Measurements from ENCODE around the gene LPAR3.
"Not testable (repeated sequence)": the region's sequence is repeated elsewhere in the genome, so short reads cannot be mapped to it uniquely, and the experiment has no call there.

The LPAR3 gene

DNA sequence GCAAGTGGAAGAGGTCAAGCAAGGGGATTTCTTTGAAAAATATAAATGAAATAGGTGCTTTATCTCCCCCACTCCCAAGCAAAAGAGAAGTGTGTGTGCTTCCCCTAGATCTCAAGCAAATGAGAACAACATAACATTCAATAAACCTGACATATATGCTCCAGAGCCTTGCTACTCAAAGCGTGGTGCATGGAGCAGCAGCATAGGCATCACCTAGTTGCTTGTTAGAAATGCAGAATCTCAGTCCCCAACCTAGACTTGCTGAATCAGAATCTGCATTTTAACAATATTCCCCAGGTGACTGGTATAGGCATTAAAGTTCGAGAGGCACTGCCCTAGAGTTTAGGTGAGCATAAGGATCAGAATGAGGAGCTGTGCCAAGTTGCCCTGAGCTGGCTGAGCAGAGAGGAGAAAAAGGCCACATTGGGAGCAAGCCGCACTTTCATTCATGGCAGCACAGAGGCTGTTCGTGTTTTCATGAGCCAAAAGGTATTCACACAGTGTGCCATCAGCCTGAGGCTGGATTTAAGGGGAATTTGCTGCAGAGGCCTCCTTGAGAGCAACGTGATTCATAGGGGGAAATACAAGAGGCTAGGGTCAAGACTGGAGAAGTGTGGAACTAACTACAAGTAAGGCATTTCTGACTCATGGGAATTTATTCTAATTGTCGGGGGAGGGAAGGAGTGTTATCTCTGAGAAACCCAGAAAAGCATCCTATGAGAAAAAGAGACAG, 14.3 kb upstream of the LPAR3 start:
- DNase-seq (ENCODE audit: low read depth in 3 of 3): no peak

DNA sequence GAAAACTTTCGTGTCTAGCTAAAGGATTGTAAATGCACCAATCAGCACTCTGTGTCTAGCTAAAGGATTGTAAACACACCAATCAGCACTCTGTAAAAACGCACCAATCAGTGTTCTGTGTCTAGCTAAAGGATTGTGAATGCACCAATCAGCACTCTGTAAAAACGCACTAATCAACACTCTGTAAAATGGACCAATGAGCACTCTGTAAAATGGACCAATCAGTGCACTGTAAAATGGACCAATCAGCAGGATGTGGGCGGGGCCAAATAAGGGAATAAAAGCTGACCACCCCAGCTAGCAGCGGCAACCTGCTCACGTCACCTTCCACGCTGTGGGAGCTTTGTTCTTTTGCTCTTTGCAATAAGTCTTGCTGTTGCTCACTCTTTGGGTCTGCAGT, 9.7 kb upstream of the LPAR3 start:
- not testable (repeated sequence) for DNase-seq (ENCODE audit: low read depth in 3 of 3)

DNA sequence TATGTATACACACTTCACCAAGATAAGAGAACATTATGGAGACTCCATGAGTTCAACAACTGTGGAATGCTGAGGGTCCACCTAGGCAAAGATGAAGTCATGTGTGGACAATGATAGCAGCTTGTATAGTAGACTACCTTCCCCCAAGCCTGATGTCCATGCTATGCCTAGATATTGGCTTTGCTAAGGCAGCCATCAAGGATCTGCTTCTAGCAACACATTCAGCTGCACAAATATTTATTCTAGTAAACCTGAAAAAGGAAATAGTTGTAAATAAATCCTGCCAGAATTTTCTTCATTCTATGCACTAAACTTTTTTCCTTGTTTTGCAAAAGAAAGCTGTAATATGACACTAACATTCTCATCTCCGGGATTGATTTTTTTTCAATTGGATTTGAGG, 7.0 kb upstream of the LPAR3 start:
- DNase-seq (ENCODE audit: low read depth in 3 of 3): no peak

DNA sequence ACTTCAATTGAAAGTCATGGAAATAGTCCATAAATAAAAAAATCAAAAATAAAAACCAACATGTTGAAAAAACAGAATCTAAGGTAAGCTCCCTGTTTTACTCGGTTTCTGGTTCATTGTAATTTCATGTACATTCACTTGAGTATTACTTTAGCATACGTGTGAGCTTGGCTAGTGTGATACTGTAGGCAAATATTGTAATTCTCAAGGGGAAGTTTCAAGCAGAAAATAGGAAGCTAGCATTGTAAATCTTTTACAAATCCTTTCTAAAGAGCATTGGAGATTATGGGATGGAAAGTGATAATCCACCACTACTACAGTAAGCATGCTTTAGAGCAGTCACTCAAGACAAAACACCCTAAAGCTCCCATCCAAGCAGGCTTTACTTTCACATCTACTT, 3.3 kb upstream of the LPAR3 start:
- DNase-seq (ENCODE audit: low read depth in 3 of 3): no peak

GRCh38 chr1:84890566-84890965, 2.4 kb downstream of the LPAR3 start:
- no peak for DNase-seq (ENCODE audit: low read depth in 3 of 3)

DNA sequence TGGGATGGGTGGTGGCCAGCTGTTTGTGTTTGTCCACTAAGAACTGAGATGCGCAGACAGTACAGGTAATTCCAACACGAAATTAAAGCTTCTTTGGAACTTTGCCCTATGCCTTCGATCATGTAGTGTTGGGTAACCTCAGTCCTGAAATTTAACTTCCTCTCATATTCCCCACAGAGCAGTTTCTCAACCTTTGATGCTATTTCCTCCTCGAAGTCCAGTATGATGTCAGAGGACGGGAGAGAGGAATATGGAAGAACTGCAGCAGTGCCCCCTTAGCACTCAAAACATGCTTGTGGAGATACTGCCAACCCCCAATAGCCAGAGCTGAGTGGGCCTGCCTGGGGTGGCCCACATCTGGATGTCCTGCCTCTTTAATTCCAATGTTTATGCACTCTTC, 3.6 kb downstream of the LPAR3 start:
- DNase-seq (ENCODE audit: low read depth in 3 of 3): no peak

DNA sequence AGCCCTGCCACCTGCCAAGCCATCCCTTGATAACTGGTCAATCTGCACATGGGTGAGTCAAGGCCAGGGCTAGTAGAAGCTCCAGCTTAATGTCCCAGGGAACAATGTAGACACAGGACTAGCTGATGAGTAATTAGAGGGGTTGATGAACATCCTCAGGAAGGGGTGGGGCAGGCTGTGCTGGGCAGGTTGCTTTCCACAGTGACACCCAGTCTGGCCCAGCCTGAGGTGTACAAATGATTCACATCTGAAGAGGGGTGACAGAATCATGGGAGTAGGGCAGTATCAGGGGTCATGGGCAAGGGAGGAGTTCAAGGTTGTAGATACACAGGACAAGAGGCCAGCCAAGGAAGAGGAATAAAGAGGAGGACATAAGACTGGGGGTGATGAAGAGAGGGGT, 4.3 kb downstream of the LPAR3 start:
- DNase-seq (ENCODE audit: low read depth in 3 of 3): peak in 1 of 3 experiments; percentile 5

GRCh38 chr1:84887261-84887934, 5.6 kb downstream of the LPAR3 start:
- DNase-seq (ENCODE audit: low read depth in 3 of 3): no peak

- no peak for DNase-seq (ENCODE audit: low read depth in 3 of 3)
Observed at GRCh38 chr1:84885469-84885868, 7.5 kb downstream of the LPAR3 start.

- no peak for DNase-seq (ENCODE audit: low read depth in 3 of 3)
Observed at GRCh38 chr1:84884671-84885389, 8.2 kb downstream of the LPAR3 start.

- no peak for DNase-seq (ENCODE audit: low read depth in 3 of 3)
Observed at GRCh38 chr1:84883286-84883685, 9.7 kb downstream of the LPAR3 start.

GRCh38 chr1:84877592-84877991, 15.4 kb downstream of the LPAR3 start:
- no peak for DNase-seq (ENCODE audit: low read depth in 3 of 3)

- DNase-seq (ENCODE audit: low read depth in 3 of 3): no peak
Observed at GRCh38 chr1:84876353-84876752, 16.7 kb downstream of the LPAR3 start.

DNA sequence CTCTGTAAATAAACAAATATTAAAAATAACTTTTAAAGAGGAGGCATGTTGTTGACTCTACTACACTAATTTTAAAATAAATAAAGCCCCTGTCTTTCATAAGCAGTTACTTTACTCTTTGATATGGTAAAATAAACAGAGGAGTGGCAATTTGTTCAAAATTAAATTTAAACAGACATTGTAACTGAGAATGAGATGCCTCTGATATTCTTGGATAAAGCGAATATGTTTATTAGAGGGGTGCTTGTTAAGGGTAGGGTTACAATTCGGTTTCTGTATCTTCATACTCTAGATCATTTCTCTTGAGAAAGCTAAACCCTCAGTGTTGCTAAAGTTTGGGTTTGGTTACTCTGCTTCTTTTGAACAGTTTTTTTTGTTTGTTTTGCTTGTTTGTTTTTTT, 19.6 kb downstream of the LPAR3 start:
- no peak for DNase-seq (ENCODE audit: low read depth in 3 of 3)

GRCh38 chr1:84872696-84873355, 20.2 kb downstream of the LPAR3 start:
- no peak for DNase-seq (ENCODE audit: low read depth in 3 of 3)

- DNase-seq (ENCODE audit: low read depth in 3 of 3): no peak
Observed at GRCh38 chr1:84871181-84871580, 21.8 kb downstream of the LPAR3 start.

DNA sequence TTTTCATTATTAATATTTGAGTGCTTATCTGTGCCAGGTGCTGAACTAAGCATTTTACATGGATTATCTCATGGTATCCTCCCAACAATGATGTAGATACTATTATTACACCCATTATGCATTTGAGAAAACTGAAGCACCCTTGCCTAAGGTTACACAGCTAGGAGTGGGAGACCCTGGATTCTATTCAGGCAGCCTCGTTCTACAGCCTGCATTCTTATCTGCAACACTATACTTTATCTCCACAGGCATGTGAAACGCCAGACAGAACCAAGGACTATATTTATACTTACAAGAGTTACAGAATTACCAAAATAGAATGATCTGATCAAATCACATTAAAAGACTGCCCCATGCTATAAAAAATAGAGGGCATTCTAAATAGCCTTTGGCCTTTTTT, 22.4 kb downstream of the LPAR3 start:
- no peak for DNase-seq (ENCODE audit: low read depth in 3 of 3)

- DNase-seq (ENCODE audit: low read depth in 3 of 3): no peak
Observed at GRCh38 chr1:84869720-84870119, 23.3 kb downstream of the LPAR3 start.

GRCh38 chr1:84862810-84863251, 30.2 kb downstream of the LPAR3 start:
- peak; percentile 9 to 40 (median 32) for DNase-seq (ENCODE audit: low read depth in 3 of 3)

GRCh38 chr1:84861988-84862644, 30.9 kb downstream of the LPAR3 start:
- DNase-seq (ENCODE audit: low read depth in 3 of 3): no peak

DNA sequence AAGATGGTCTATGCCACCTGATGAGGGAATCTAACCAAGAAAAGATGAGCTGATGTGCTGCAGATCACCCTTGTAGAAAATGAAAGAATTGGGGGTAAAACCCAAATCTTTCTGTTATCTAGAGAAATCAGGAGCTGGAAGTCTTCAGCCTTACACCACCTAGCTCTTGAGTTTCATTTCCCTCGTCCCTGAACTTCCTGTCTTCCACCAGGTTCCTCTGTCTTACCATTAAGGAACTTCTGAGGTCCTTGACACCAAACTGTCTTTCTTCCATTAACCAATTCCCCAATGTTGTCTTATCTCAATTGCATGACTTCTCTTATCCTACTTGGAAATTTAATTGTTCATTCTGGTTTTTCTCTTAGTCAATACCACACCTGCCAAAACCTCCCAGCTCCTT, 31.5 kb downstream of the LPAR3 start:
- no peak for DNase-seq (ENCODE audit: low read depth in 3 of 3)

DNA sequence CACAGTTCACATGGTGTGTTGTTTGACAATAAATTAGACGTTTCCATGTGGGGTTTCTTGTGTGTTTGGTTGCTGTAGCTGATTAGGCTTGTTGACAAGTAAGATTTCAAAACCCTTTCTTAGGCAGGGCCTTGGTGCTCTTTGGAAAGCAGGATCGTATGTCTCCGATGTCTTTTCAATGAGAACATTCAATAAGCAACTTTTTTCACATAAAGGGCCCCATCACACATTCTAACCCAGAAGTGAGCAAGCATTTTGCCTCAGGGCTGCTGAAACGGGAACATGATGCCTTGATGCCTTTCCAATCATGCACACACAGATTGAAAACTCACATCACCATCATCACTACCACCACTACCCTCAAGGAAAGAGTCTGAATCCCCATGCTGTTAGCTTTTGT, 33.1 kb downstream of the LPAR3 start:
- DNase-seq (ENCODE audit: low read depth in 3 of 3): no peak

All from stimulated activated CD4-positive, alpha-beta T cell treated with anti-CD3 and anti-CD28 coated beads, TNF-alpha, amount 100 ng/mL, for 24 hours (primary cell).